Chondrocyte (in vitro differentiated cells): ENCODE measurements around the gene TEX10. TPM values are rescaled to one million over a fixed set of nuclear protein-coding genes. Genes with fewer than 3 reads are reported as not detected.

Experiments used
- DNase-seq: peaks from one replicate; pipeline ENCODE4 v3.0.0; 2021; ENCODE audit warnings: mixed read lengths, low spot score
- H3K27ac Mint-ChIP-seq: one replicate; pipeline ENCODE4 v1.8.0; 2021; ENCODE audit warnings: mild to moderate bottlenecking, moderate library complexity, mixed read lengths; ENCODE audit not compliant: unreplicated experiment
- H3K27me3 Mint-ChIP-seq: 2 replicates; pipeline ENCODE4 v1.8.0; 2021; ENCODE audit warnings: low read depth, mixed read lengths
- H3K36me3 Mint-ChIP-seq: 2 replicates; pipeline ENCODE4 v1.8.0; 2021; ENCODE audit warnings: low read depth, mixed read lengths
- H3K4me1 Mint-ChIP-seq: 2 replicates; pipeline ENCODE4 v1.8.0; 2021; ENCODE audit warnings: low read depth, mild to moderate bottlenecking, mixed read lengths
- H3K4me3 Mint-ChIP-seq: one replicate; pipeline ENCODE4 v1.8.0; 2021; ENCODE audit warnings: mild to moderate bottlenecking, moderate library complexity, mixed read lengths; ENCODE audit not compliant: unreplicated experiment
- H3K9me3 Mint-ChIP-seq: 2 replicates; pipeline ENCODE4 v1.8.0; 2021; ENCODE audit warnings: low read depth, mixed read lengths
- total RNA-seq: library from RNA; stranded (reverse); gene quantifications from 3 replicates; pipeline ENCODE4 v1.2.1, GENCODE V29; 2021
- TF ChIP-seq, protein P1 (sequence below): fragments of 200-600 bp; sonication (generic); IDR thresholded peaks from 2 replicates; pipeline ENCODE4 v1.5.0; 2021; ENCODE audit warnings: antibody characterized with exemption, mild to moderate bottlenecking, moderate library complexity

Gene TEX10
- total RNA-seq, 1 donor from 2014 or later, result 14.6 TPM

DNA sequence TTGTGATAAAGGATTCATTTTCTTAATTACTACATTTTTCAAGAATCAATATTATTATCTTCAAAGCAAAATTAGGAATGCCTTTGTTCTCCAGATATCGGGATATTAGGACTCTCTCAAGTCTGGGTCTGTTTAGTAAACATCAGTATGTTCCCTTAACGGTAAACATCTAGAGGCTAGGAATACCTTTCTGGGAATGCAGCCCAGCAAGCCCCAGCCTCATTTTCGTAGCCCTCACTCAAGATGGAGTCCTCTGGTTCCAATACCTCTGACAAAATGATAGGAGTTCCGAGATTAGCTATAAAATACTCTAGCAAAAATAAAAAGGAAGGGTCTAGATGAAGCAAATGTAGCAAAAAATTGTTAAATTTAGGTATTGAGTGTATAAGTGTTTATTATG lies 84.5 kb downstream of the TEX10 start:
- TF ChIP-seq, protein P1, sequence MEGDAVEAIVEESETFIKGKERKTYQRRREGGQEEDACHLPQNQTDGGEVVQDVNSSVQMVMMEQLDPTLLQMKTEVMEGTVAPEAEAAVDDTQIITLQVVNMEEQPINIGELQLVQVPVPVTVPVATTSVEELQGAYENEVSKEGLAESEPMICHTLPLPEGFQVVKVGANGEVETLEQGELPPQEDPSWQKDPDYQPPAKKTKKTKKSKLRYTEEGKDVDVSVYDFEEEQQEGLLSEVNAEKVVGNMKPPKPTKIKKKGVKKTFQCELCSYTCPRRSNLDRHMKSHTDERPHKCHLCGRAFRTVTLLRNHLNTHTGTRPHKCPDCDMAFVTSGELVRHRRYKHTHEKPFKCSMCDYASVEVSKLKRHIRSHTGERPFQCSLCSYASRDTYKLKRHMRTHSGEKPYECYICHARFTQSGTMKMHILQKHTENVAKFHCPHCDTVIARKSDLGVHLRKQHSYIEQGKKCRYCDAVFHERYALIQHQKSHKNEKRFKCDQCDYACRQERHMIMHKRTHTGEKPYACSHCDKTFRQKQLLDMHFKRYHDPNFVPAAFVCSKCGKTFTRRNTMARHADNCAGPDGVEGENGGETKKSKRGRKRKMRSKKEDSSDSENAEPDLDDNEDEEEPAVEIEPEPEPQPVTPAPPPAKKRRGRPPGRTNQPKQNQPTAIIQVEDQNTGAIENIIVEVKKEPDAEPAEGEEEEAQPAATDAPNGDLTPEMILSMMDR, result no peak
- peaks cover 3% of the 10 kb centered on the region for H3K9me3 Mint-ChIP-seq
- H3K4me1 Mint-ChIP-seq, result no peaks in the 10 kb centered on the region
- no peak overlapping the region for H3K4me3 Mint-ChIP-seq
- DNase-seq, result no peak
- no peak overlapping the region for H3K27ac Mint-ChIP-seq
- peaks cover 12% of the 10 kb centered on the region for H3K36me3 Mint-ChIP-seq
- H3K27me3 Mint-ChIP-seq, result no peaks in the 10 kb centered on the region

DNA sequence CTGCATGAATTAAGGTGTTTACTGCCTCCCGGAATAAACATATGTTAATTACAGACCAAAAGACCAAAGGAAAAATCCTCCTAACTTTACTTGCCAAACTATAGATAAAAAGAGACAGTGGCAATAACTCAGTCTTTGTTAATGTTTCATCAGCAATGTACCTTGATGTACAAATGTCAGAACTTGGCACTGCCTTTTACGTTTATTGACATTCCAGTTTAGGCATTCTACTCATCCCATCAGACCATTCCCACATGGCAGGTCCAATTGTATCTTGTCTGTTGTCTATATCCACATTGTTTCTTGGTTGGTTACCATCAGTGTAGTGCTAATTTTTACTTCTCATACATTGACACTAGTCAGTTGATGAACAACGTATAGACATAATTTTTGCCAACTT lies 85.5 kb downstream of the TEX10 start:
- no peaks in the 10 kb centered on the region for H3K27me3 Mint-ChIP-seq
- H3K4me3 Mint-ChIP-seq, result no peak overlapping the region
- peaks cover 3% of the 10 kb centered on the region for H3K9me3 Mint-ChIP-seq

More for the DNA sequence above, 85.5 kb downstream of the TEX10 start:
- DNase-seq, result no peak
- TF ChIP-seq, protein P1, result no peak
- no peak overlapping the region for H3K27ac Mint-ChIP-seq
- no peaks in the 10 kb centered on the region for H3K4me1 Mint-ChIP-seq
- peaks cover 9% of the 10 kb centered on the region for H3K36me3 Mint-ChIP-seq

Other genes with a start within 250 kb of the TEX10 start
- gene MSANTD3, start 74.2 kb upstream of the TEX10 start, total RNA-seq, result 43.6 to 59.8 TPM (median 54.0 TPM) in 3 replicates
- 1.3 to 3.1 TPM (median 3.0 TPM) in 3 replicates for gene TMEFF1, start 120.2 kb upstream of the TEX10 start, total RNA-seq
- gene CAVIN4, start 225.1 kb upstream of the TEX10 start, total RNA-seq, result 0.46 to 0.87 TPM (median 0.62 TPM) in 3 replicates